ENCODE measurements around the gene MRPL53. TPM values are rescaled to one million over a fixed set of nuclear protein-coding genes. Genes with fewer than 3 reads are reported as not detected.
A peak's percentile ranks its signal among the peaks of the same experiment; 100 is the strongest.

The MRPL53 gene
- total and polyA plus RNA-seq, 9 of the 15 experiments (the other 6 are each of a cell fraction or from before 2014, with no cell fraction given) = 11.5 to 87.9 (median 41.1) TPM

DNA sequence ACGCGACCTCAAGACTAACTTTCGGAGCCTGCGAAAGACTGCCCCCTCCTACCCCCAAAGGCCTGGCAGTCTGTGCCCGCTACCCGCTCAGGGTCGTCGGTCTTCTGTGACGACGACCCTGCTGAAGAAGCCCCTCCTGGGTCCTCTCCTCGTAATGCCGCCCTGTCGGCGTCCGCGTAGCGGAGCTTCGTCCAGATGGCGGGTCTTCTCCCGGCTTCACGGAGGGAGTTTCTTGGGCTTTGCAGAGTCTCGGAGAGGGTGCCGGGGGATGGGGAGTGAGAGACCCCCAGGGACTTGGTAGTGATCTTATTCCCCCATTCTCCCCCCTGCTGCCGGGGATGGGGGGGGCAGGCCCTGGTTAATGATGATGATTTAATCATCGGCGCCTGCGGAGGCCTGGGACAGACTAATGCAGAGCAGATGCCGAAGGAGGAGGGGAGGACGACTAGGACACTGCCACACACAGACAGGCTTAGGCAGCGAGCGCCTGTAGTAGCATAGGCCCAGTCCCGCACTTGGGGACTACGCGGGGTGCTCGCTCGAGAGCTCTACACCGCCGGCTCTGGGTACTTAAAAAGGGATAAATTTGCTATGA lies 35.5 kb upstream of the MRPL53 start (continued):
- TF ChIP-seq, protein P1, sequence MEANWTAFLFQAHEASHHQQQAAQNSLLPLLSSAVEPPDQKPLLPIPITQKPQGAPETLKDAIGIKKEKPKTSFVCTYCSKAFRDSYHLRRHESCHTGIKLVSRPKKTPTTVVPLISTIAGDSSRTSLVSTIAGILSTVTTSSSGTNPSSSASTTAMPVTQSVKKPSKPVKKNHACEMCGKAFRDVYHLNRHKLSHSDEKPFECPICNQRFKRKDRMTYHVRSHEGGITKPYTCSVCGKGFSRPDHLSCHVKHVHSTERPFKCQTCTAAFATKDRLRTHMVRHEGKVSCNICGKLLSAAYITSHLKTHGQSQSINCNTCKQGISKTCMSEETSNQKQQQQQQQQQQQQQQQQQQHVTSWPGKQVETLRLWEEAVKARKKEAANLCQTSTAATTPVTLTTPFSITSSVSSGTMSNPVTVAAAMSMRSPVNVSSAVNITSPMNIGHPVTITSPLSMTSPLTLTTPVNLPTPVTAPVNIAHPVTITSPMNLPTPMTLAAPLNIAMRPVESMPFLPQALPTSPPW (CRISPR knock-in tag; IDR thresholded peaks at IDR 0.05) = peak; percentile 38
- TF ChIP-seq ZKSCAN1 (IDR thresholded peaks at IDR 0.05; ENCODE audit: low read depth, low read length) (no peak), ZNF668 (CRISPR knock-in tag; IDR thresholded peaks at IDR 0.05) (no peak), TEAD4 (IDR thresholded peaks at IDR 0.05; ENCODE audit: low read length) (no peak), TEAD4 (CRISPR knock-in tag; IDR thresholded peaks at IDR 0.05; ENCODE audit: borderline replicate concordance) (no peak), ZNF76 (CRISPR knock-in tag; IDR thresholded peaks at IDR 0.05; ENCODE audit: borderline replicate concordance) (no peak), SRSF3 (IDR thresholded peaks at IDR 0.05; ENCODE audit: insufficient read depth, low read length) (0 out of 2 replicates have a peak, but pooled peaks have one; percentile 32), CBX5 (IDR thresholded peaks at IDR 0.05; ENCODE audit: borderline replicate concordance, low read depth) (no peak), RAD21 (CRISPR knock-in tag; conservative IDR thresholded peaks at IDR 0.05 in 1 of 2, IDR thresholded peaks at IDR 0.05 in 1 of 2) (no peak)
- TF ChIP-seq, protein P2, sequence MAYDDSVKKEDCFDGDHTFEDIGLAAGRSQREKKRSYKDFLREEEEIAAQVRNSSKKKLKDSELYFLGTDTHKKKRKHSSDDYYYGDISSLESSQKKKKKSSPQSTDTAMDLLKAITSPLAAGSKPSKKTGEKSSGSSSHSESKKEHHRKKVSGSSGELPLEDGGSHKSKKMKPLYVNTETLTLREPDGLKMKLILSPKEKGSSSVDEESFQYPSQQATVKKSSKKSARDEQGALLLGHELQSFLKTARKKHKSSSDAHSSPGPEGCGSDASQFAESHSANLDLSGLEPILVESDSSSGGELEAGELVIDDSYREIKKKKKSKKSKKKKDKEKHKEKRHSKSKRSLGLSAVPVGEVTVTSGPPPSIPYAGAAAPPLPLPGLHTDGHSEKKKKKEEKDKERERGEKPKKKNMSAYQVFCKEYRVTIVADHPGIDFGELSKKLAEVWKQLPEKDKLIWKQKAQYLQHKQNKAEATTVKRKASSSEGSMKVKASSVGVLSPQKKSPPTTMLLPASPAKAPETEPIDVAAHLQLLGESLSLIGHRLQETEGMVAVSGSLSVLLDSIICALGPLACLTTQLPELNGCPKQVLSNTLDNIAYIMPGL (CRISPR knock-in tag; IDR thresholded peaks at IDR 0.05) = 0 out of 2 replicates have a peak, but pooled peaks have one; percentile 44
- TF ChIP-seq, protein P3, sequence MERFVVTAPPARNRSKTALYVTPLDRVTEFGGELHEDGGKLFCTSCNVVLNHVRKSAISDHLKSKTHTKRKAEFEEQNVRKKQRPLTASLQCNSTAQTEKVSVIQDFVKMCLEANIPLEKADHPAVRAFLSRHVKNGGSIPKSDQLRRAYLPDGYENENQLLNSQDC (CRISPR knock-in tag; IDR thresholded peaks at IDR 0.05) = no peak
- TF ChIP-seq, protein P4, sequence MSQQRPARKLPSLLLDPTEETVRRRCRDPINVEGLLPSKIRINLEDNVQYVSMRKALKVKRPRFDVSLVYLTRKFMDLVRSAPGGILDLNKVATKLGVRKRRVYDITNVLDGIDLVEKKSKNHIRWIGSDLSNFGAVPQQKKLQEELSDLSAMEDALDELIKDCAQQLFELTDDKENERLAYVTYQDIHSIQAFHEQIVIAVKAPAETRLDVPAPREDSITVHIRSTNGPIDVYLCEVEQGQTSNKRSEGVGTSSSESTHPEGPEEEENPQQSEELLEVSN (IDR thresholded peaks at IDR 0.05; ENCODE audit: borderline replicate concordance in 1 of 2, extremely low read depth in 1 of 2, insufficient read depth in 1 of 2, insufficient read length in 1 of 2, low read depth in 1 of 2, low read length in 1 of 2, poor library complexity in 1 of 2, severe bottlenecking in 1 of 2) = peak in 1 of 2 experiments; percentile 4
- TF ChIP-seq, protein P5, sequence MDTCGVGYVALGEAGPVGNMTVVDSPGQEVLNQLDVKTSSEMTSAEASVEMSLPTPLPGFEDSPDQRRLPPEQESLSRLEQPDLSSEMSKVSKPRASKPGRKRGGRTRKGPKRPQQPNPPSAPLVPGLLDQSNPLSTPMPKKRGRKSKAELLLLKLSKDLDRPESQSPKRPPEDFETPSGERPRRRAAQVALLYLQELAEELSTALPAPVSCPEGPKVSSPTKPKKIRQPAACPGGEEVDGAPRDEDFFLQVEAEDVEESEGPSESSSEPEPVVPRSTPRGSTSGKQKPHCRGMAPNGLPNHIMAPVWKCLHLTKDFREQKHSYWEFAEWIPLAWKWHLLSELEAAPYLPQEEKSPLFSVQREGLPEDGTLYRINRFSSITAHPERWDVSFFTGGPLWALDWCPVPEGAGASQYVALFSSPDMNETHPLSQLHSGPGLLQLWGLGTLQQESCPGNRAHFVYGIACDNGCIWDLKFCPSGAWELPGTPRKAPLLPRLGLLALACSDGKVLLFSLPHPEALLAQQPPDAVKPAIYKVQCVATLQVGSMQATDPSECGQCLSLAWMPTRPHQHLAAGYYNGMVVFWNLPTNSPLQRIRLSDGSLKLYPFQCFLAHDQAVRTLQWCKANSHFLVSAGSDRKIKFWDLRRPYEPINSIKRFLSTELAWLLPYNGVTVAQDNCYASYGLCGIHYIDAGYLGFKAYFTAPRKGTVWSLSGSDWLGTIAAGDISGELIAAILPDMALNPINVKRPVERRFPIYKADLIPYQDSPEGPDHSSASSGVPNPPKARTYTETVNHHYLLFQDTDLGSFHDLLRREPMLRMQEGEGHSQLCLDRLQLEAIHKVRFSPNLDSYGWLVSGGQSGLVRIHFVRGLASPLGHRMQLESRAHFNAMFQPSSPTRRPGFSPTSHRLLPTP (IDR thresholded peaks at IDR 0.05; ENCODE audit: borderline replicate concordance, extremely low read depth, insufficient read length) = no peak
- TF ChIP-seq, protein P6, sequence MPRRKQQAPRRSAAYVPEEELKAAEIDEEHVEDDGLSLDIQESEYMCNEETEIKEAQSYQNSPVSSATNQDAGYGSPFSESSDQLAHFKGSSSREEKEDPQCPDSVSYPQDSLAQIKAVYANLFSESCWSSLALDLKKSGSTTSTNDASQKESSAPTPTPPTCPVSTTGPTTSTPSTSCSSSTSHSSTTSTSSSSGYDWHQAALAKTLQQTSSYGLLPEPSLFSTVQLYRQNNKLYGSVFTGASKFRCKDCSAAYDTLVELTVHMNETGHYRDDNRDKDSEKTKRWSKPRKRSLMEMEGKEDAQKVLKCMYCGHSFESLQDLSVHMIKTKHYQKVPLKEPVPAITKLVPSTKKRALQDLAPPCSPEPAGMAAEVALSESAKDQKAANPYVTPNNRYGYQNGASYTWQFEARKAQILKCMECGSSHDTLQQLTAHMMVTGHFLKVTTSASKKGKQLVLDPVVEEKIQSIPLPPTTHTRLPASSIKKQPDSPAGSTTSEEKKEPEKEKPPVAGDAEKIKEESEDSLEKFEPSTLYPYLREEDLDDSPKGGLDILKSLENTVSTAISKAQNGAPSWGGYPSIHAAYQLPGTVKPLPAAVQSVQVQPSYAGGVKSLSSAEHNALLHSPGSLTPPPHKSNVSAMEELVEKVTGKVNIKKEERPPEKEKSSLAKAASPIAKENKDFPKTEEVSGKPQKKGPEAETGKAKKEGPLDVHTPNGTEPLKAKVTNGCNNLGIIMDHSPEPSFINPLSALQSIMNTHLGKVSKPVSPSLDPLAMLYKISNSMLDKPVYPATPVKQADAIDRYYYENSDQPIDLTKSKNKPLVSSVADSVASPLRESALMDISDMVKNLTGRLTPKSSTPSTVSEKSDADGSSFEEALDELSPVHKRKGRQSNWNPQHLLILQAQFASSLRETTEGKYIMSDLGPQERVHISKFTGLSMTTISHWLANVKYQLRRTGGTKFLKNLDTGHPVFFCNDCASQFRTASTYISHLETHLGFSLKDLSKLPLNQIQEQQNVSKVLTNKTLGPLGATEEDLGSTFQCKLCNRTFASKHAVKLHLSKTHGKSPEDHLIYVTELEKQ (CRISPR knock-in tag; IDR thresholded peaks at IDR 0.05) = no peak
